RWPE1 (cell line): ENCODE measurements around the gene PDE11A.
"Not testable (repeated sequence)": the region's sequence is repeated elsewhere in the genome, so short reads cannot be mapped to it uniquely, and the experiment has no call there.

Experiments
- CTCF ChIA-PET: fragments of 350-600 bp; sonication (Branson Sonifier 250); formaldehyde crosslinking; extraction: SDS; loops from one replicate; lab custom pipeline; 2021; lab: Yijun Ruan, JAX
- POLR2A ChIA-PET: fragments of 400-600 bp; formaldehyde crosslinking; extraction: SDS; loops from one replicate; lab custom pipeline; 2020; ENCODE audit warnings: antibody characterized with exemption; ENCODE audit not compliant: low non-redundant PET; lab: Yijun Ruan, JAX
- DNase-seq: peaks from one replicate; pipeline ENCODE4 v3.0.0; 2012; ENCODE audit warnings: low spot score
- H3K27ac ChIP-seq: fragments of 450-650 bp; 2 replicates; pipeline ENCODE4 v1.5.1; 2017
- TF ChIP-seq, protein P1 (sequence below): fragments of 450-650 bp; conservative IDR thresholded peaks from 2 replicates; pipeline ENCODE4 v1.5.1; 2017; ENCODE audit warnings: low read depth, mild to moderate bottlenecking

The PDE11A gene

DNA sequence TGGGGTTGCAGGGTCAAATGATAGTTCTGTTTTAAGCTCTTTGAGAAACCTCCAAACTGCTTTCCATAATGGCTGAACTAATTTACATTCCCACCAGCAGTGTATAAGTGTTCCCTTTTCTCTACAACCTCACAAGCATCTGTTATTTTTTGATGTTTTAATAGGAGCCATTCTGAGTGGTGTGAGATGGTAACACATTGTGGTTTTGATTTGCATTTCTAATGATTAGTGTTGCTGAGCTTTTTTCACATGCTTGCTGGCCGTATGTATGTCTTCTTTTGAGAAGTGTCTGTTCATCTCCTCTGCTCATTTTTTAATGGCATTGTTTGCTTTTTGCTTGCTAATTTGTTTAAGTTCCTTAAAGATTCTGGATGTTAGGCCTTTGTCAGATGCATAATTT lies 107.7 kb downstream of the PDE11A start:
- POLR2A ChIA-PET, result no interaction called here
- H3K27ac ChIP-seq, result no peak overlapping the region
- CTCF ChIA-PET, result interaction anchor here (0.5 kb wide), 1 partner anchor 801 kb away, joined by 3 read pairs; no protein-coding TSS in a partner anchor
- TF ChIP-seq, protein P1, sequence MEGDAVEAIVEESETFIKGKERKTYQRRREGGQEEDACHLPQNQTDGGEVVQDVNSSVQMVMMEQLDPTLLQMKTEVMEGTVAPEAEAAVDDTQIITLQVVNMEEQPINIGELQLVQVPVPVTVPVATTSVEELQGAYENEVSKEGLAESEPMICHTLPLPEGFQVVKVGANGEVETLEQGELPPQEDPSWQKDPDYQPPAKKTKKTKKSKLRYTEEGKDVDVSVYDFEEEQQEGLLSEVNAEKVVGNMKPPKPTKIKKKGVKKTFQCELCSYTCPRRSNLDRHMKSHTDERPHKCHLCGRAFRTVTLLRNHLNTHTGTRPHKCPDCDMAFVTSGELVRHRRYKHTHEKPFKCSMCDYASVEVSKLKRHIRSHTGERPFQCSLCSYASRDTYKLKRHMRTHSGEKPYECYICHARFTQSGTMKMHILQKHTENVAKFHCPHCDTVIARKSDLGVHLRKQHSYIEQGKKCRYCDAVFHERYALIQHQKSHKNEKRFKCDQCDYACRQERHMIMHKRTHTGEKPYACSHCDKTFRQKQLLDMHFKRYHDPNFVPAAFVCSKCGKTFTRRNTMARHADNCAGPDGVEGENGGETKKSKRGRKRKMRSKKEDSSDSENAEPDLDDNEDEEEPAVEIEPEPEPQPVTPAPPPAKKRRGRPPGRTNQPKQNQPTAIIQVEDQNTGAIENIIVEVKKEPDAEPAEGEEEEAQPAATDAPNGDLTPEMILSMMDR, result no peak
- DNase-seq, result no peak

DNA sequence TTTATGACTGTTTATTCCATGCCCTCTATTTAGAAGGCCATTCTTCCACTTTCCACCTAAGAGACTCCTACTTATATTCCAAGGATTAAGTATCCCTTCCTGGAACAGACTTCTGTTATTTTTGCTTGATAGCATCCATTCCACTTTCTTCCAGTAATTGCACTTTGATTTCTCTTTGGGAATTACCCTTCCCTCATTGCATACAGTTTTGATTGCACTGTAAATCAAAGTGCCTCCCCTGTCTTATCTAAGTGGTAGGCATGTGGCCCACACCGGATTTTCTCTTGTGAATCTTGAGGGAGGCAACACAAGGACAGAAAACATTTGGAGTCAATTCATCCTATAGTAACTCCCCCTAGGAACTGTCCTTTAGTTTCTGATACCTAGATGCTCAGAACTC lies 120.4 kb downstream of the PDE11A start:
- CTCF ChIA-PET, result interaction anchor here (0.7 kb wide), 1 partner anchor 1083 kb away, joined by 3 read pairs; no protein-coding TSS in a partner anchor
- POLR2A ChIA-PET, result no interaction called here

DNA sequence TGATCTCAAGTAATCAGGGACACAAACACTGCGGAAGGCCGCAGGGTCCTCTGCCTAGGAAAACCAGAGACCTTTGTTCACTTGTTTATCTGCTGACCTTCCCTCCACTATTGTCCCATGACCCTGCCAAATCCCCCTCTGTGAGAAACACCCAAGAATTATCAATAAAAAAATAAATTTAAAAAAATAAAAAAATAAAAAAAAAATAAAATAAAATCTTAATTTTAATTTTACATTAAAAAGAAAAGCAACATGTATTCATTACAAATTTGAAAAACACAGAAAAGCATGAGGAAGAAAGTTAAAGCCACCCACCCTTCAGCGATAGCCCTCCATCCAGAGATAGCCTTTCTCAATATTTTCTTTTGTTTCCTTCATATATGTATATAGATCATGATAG lies 125.0 kb downstream of the PDE11A start:
- CTCF ChIA-PET, POLR2A ChIA-PET, H3K27ac ChIP-seq, DNase-seq: not testable (repeated sequence)

More for the DNA sequence above, 120.4 kb downstream of the PDE11A start:
- H3K27ac ChIP-seq, result no peak overlapping the region
- no peak for DNase-seq
- TF ChIP-seq, protein P1, result no peak

DNA sequence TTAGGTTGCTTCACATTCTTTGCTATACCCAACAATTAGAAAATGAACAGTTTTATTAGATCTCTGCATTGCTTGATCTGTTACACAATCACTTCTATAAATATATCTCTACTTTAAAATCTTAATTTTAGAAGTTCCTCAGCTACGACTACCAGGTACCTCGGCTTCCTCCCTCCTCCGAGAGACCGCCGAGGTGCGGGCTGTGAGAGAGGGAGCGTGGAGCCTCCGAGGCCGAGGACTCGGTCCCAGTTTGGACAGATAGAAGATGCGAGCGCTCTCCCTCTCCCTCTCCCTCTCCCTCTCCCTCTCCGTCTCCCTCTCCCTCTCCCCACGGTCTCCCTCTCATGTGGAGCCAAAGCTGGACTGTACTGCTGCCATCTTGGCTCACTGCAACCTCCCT lies 128.0 kb downstream of the PDE11A start:
- H3K27ac ChIP-seq, DNase-seq, POLR2A ChIA-PET, CTCF ChIA-PET: not testable (repeated sequence)

DNA sequence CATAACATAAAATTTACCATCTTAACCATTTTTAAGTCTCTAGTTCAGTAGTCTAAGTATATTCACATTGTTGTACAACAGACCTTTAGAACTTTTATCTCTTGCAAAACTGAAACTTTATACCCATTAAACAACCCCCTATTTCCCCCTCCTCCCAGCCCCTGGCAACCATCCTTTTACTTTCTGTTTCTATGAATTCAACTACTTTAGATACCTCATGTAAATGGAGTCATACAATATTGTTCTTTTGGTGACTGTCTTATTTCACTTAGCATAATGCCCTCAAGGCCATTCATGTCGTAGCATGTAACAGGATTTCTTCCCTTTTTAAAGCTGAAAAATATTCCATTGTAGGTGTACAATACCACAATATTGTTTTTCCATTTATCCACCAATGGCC lies 129.8 kb downstream of the PDE11A start:
- no peak for DNase-seq
- ChIA-PET POLR2A (no interaction called here), CTCF (no interaction called here)
- TF ChIP-seq, protein P1, result no peak
- no peak overlapping the region for H3K27ac ChIP-seq

DNA sequence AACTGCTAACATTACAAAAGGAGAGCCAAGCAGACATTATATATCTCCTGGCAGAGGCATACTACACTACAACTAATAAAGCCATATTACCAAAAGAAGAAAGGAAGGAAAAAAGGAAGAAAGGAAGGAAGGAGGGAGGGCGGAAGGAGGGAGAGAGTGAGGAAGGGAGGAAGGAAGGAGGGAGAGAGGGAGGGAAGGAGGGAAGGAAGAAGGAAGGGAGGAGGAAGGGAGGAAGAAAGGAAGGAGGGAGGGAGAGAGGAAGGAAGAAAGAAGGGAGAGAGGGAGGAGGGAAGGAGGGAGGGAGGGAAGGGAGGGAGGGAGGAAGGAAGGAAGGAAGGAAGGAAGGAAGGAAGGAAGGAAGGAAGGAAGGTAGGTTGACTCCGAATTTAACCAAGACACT lies 133.4 kb downstream of the PDE11A start:
- ChIA-PET POLR2A (no interaction called here), CTCF (no interaction called here)
- TF ChIP-seq, protein P1, result no peak
- H3K27ac ChIP-seq, result no peak overlapping the region
- DNase-seq, result no peak

DNA sequence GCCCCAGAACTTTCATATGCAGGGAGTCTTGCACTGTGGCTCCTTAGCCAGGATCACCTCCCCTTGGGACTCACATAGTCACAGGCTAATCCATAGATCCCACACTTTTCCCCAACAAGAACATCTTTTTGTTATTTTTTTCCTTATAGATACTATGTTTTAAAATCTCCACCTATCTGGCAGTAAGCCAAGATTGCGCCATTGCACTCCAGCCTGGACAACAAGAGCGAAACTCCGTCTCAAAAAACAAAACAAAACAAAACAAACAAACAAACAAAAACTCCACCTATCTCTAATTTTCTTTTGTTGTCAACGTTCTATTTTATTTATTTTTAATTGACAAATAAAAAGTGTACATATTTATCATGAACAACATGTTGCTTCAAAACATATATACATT lies 141.7 kb downstream of the PDE11A start:
- POLR2A ChIA-PET, result no interaction called here
- no peak overlapping the region for H3K27ac ChIP-seq
- CTCF ChIA-PET, result no interaction called here
- no peak for DNase-seq
- TF ChIP-seq, protein P1, result no peak
